Osteocyte (in vitro differentiated cells): ENCODE measurements around the gene LIMD2. TPM values are rescaled to one million over a fixed set of nuclear protein-coding genes. Genes with fewer than 3 reads are reported as not detected.

Experiments used
- DNase-seq: peaks from one replicate; pipeline ENCODE4 v3.0.0; 2021; ENCODE audit warnings: mixed read lengths; ENCODE audit not compliant: unreplicated experiment; ENCODE audit errors: extremely low spot score
- H3K27ac Mint-ChIP-seq: one replicate; pipeline ENCODE4 v1.8.0; 2021; ENCODE audit warnings: mild to moderate bottlenecking, mixed read lengths; ENCODE audit not compliant: unreplicated experiment
- H3K27me3 Mint-ChIP-seq: one replicate; pipeline ENCODE4 v1.8.0; 2021; ENCODE audit warnings: mixed read lengths; ENCODE audit not compliant: unreplicated experiment
- H3K36me3 Mint-ChIP-seq: one replicate; pipeline ENCODE4 v1.8.0; 2021; ENCODE audit warnings: mixed read lengths; ENCODE audit not compliant: unreplicated experiment
- H3K4me1 Mint-ChIP-seq: one replicate; pipeline ENCODE4 v1.8.0; 2021; ENCODE audit warnings: mixed read lengths; ENCODE audit not compliant: unreplicated experiment
- H3K4me3 Mint-ChIP-seq: one replicate; pipeline ENCODE4 v1.8.0; 2021; ENCODE audit warnings: mild to moderate bottlenecking, moderate library complexity, mixed read lengths; ENCODE audit not compliant: unreplicated experiment
- H3K9me3 Mint-ChIP-seq: one replicate; pipeline ENCODE4 v1.8.0; 2021; ENCODE audit warnings: mixed read lengths; ENCODE audit not compliant: unreplicated experiment
- total RNA-seq: library from RNA; stranded (reverse); gene quantifications from 2 replicates; pipeline ENCODE4 v1.2.1, GENCODE V29; 2021
- TF ChIP-seq, protein P1 (sequence below): fragments of 200-600 bp; sonication (generic); IDR thresholded peaks from 2 replicates; pipeline ENCODE4 v1.5.0; 2021; ENCODE audit warnings: antibody characterized with exemption, mild to moderate bottlenecking, moderate library complexity

LIMD2 gene
- total RNA-seq, 1 donor from 2014 or later, result 52.6 TPM

DNA sequence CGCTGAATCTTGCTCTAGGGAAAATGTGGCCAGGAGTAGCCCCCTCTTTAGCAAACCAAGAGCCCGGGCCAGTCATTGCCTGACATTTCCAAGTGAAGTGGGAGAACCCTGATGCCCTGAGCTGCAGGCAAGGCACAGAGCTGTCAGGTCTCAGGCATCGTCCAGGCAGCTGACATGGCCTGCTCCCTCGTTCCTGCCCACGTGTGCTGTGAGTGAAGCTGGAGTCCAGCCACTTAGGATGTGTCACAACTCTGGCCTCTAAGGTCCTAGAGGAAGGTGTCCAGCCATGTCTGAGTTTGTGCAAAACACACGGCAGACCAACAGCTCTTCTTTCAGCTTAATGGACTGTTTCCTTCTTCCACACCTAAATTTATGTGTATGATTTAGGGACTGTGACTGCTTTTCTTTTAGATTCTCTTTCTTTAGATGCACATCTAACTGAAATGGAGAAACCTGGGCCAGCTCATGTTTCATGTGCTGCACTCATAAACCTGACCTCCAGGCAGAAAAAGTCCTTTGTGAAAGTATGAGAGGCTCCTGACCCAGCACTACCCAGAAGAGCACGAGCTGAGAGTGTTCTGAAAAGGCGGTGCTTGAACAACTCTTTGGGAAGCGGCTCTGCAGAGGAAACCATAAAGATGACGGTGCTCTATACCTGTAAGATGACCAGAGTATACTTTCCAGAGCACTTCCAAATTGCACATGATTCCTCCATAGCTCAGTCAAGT lies 14.8 kb upstream of the LIMD2 start:
- Mint-ChIP-seq H3K4me3 (no peak overlapping the region), H3K27ac (no peak overlapping the region), H3K4me1 (no peaks in the 10 kb centered on the region), H3K27me3 (no peaks in the 10 kb centered on the region), H3K9me3 (no peaks in the 10 kb centered on the region), H3K36me3 (peaks cover 19% of the 10 kb centered on the region)
- DNase-seq, result no peak
- TF ChIP-seq, protein P1, sequence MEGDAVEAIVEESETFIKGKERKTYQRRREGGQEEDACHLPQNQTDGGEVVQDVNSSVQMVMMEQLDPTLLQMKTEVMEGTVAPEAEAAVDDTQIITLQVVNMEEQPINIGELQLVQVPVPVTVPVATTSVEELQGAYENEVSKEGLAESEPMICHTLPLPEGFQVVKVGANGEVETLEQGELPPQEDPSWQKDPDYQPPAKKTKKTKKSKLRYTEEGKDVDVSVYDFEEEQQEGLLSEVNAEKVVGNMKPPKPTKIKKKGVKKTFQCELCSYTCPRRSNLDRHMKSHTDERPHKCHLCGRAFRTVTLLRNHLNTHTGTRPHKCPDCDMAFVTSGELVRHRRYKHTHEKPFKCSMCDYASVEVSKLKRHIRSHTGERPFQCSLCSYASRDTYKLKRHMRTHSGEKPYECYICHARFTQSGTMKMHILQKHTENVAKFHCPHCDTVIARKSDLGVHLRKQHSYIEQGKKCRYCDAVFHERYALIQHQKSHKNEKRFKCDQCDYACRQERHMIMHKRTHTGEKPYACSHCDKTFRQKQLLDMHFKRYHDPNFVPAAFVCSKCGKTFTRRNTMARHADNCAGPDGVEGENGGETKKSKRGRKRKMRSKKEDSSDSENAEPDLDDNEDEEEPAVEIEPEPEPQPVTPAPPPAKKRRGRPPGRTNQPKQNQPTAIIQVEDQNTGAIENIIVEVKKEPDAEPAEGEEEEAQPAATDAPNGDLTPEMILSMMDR, result no peak

DNA sequence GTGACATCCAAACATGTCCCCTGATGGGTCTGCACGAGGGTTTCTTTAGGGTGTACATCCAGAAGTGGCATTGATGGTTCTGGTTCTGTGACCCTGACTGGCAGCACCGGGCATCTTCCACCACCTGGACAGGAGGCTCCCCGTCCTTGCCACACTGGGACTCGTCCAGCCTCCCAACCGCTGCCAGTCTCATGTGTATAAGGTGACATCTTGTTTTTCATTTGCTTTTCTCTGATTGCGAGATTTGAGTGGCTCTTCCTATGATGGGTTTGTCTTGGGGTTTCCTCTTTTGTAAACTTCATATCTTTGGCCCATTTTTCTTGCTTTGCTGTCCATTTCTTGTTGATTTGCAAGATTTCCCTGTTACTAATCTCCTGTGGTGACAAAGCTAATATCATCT lies 9.2 kb upstream of the LIMD2 start:
- DNase-seq, result no peak
- TF ChIP-seq, protein P1, result no peak
- Mint-ChIP-seq H3K4me3 (no peak overlapping the region), H3K27ac (no peak overlapping the region), H3K36me3 (peaks cover 31% of the 10 kb centered on the region), H3K9me3 (no peaks in the 10 kb centered on the region), H3K4me1 (no peaks in the 10 kb centered on the region), H3K27me3 (no peaks in the 10 kb centered on the region)

DNA sequence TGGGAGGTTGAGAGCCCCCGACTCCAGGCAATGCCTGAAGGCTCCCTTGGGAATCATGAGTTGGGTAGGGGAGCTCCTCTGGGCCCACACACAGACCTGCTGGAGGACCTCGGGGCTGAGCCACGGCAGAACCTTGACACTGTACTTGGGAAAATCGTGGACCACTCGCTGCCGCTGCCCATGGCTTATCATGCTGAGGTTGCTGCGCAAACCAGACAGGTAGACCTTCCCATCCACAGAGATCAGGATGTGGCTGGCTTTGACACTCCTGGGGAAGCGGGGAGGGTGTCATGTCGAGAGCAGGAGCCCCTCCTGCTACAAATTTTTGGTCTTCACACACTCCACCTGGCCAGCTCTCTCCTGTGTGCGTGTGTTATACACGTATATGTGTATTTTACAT lies 7.2 kb upstream of the LIMD2 start:
- no peak overlapping the region for H3K4me3 Mint-ChIP-seq
- no peak for DNase-seq
- H3K36me3 Mint-ChIP-seq, result peaks cover 35% of the 10 kb centered on the region
- H3K27me3 Mint-ChIP-seq, result no peaks in the 10 kb centered on the region
- H3K27ac Mint-ChIP-seq, result no peak overlapping the region
- TF ChIP-seq, protein P1, result no peak
- H3K4me1 Mint-ChIP-seq, result peaks cover 13% of the 10 kb centered on the region
- H3K9me3 Mint-ChIP-seq, result no peaks in the 10 kb centered on the region

DNA sequence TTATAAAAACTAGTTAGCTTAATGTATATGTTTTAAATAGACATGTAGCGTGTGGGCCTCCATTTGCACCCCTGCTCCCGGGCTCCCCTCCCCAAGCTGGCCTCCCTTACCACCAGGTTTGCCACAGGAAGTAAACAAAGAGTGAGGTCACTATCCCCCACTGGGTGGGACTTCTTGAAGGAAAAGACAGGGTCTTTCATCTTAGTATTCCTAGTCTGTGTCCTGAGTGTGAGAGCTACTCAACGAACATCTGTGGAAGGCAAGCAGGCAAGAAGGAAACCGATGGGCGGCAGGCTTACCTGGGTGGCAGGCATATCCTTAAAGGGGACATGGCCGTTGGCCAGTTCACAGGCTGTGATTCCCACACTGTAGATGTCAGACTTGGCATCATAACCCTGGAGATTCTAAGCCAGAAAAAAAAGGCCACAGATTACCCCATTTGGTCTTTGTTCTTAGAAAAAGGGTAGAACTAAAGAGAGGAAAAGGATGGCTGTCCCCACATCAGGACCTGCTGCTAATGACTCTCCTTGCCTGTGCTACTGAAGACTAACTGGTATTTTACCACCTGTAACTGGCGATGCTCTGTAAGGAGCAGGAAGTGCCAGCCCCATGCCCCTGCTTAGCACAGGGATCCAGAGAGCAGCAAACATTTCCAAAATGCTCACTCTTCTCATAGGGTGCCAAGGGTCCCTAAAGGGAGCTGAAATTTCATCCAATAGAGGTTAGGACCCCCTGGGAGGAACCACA lies 6.6 kb upstream of the LIMD2 start:
- H3K4me3 Mint-ChIP-seq, result no peak overlapping the region
- no peak overlapping the region for H3K27ac Mint-ChIP-seq
- no peaks in the 10 kb centered on the region for H3K27me3 Mint-ChIP-seq
- H3K4me1 Mint-ChIP-seq, result peaks cover 18% of the 10 kb centered on the region
- TF ChIP-seq, protein P1, result no peak
- H3K9me3 Mint-ChIP-seq, result no peaks in the 10 kb centered on the region
- H3K36me3 Mint-ChIP-seq, result peaks cover 31% of the 10 kb centered on the region
- DNase-seq, result no peak

DNA sequence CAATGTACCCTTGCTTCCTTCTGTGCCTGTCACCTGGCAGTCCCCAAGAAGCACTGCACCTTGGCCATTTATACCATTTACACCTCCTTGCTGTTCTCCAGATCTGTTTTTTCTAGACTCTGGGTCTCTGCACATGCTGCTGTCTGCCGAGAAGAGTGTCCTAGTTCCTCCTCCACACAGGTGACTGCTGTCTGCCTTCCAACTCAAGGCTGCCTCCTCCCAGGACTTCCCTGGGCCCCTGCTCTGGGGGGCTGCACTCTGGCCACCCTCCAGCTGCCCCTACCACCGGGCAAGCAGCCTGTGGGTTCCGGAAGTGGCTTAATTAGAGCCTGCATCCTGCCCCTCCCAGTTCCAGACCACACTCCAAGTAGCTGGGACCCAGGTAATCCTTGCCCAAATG lies 5.7 kb upstream of the LIMD2 start:
- Mint-ChIP-seq H3K9me3 (no peaks in the 10 kb centered on the region), H3K27me3 (no peaks in the 10 kb centered on the region), H3K4me1 (peaks cover 25% of the 10 kb centered on the region), H3K36me3 (peaks cover 31% of the 10 kb centered on the region), H3K27ac (no peak overlapping the region), H3K4me3 (no peak overlapping the region)
- no peak for DNase-seq
- TF ChIP-seq, protein P1, result no peak
